K562 (cell line): ENCODE data around the gene ZNF860. TPM values are rescaled to one million over a fixed set of nuclear protein-coding genes. Genes with fewer than 3 reads are reported as not detected.

Experiments used
- ATAC-seq: fragments of 200-7000 bp; cut with Tn5 transposase; 3 replicates; pipeline ENCODE4 v1.9.1; 2020; ENCODE audit warnings: moderate library complexity
- BruUV-seq: library from RNA; stranded (reverse); fragments of 400-500 nt; replicated peaks from 2 replicates; lab custom pipeline; 2021; lab: Mats Ljungman, UMichigan
- CTCF ChIA-PET: fragments of 300-600 bp; formaldehyde crosslinking; extraction: SDS; loops from one replicate; lab custom pipeline; 2021; ENCODE audit warnings: low intra/inter-chr PET ratio; lab: Yijun Ruan, JAX
- POLR2A ChIA-PET: fragments of 300-600, 350-650 bp; sonication (Branson Sonifier 250); formaldehyde crosslinking; extraction: SDS; loops from one replicate; lab custom pipeline; 2021; ENCODE audit warnings: antibody characterized with exemption, inconsistent platforms; lab: Yijun Ruan, JAX
- DNase-seq, 4 experiments: peaks; one replicate each; pipeline versions ENCODE4 v3.0.0 to v3.0.0-alpha.2; 2011 to 2018; ENCODE audit warnings: low spot score in 3 of 4, mixed read lengths in 3 of 4; ENCODE audit errors: extremely low read depth in 1 of 4
- FAIRE-seq: peaks from 2 replicates; lab custom pipeline; 2011; peaks lifted over from hg19 to GRCh38; lab: Jason Lieb, UNC
- H2AFZ ChIP-seq: 2 replicates; pipeline ENCODE4 v1.6.0; 2011; ENCODE audit warnings: low read depth, low read length, control low read depth, inconsistent platforms
- H3K27ac ChIP-seq: fragments of 200-600 bp; 3 replicates; pipeline ENCODE4 v1.8.0; 2011; ENCODE audit warnings: low read depth, mild to moderate bottlenecking, control low read depth, inconsistent platforms, low read length, moderate library complexity, mixed read lengths; ENCODE audit errors: extremely low read depth
- H3K27me3 ChIP-seq, 2 experiments: fragments of 300-600 bp in 1 of 2; 2 replicates in 1 of 2; 3 replicates in 1 of 2; pipeline versions ENCODE4 v1.6.0 to v1.8.0; 2011; ENCODE audit warnings: inconsistent platforms in 2 of 2, low read length in 2 of 2, mild to moderate bottlenecking in 1 of 2, mixed read lengths in 1 of 2, moderate library complexity in 1 of 2; ENCODE audit not compliant: control insufficient read depth in 2 of 2, insufficient read depth in 2 of 2
- H3K36me3 ChIP-seq: fragments of 300-600 bp; 3 replicates; pipeline ENCODE4 v1.8.0; 2011; ENCODE audit warnings: mild to moderate bottlenecking, low read length, inconsistent platforms; ENCODE audit not compliant: control insufficient read depth, insufficient read depth
- H3K4me1 ChIP-seq, 2 experiments: fragments of 200-600 bp in 1 of 2; replicated peaks in 1 of 2; 2 replicates in 1 of 2; 3 replicates in 1 of 2; pipeline versions ENCODE4 v1.5.1 to v1.8.0; 2011; ENCODE audit warnings: inconsistent platforms in 2 of 2, low read length in 2 of 2, mild to moderate bottlenecking in 1 of 2, mixed read lengths in 1 of 2, moderate library complexity in 1 of 2; ENCODE audit not compliant: control insufficient read depth in 2 of 2, insufficient read depth in 2 of 2
- H3K4me2 ChIP-seq: 2 replicates; pipeline ENCODE4 v1.6.1; 2011; ENCODE audit warnings: low read length, control low read depth, inconsistent platforms, mixed read lengths; ENCODE audit not compliant: insufficient read depth
- H3K4me3 ChIP-seq: fragments of 200-600 bp; sonication (generic), shearing (Covaris generic); 2 replicates; pipeline ENCODE4 v1.5.1; 2016; ENCODE audit warnings: control low read depth, inconsistent platforms
- H3K79me2 ChIP-seq: fragments of 200-600 bp; 3 replicates; pipeline ENCODE4 v1.8.0; 2011; ENCODE audit warnings: low read length, inconsistent platforms; ENCODE audit not compliant: control insufficient read depth, insufficient read depth
- H3K9ac ChIP-seq, 2 experiments: 2 replicates each; pipeline versions ENCODE4 v1.6.0 to v1.6.1; 2011; ENCODE audit warnings: low read depth in 2 of 2, low read length in 2 of 2, control low read depth in 1 of 2, inconsistent platforms in 1 of 2, mild to moderate bottlenecking in 1 of 2, mixed read lengths in 1 of 2; ENCODE audit not compliant: insufficient read depth in 1 of 2
- H3K9me1 ChIP-seq: one replicate; pipeline ENCODE4 v1.6.0; 2011; ENCODE audit warnings: inconsistent platforms, mild to moderate bottlenecking, low read length, moderate library complexity; ENCODE audit not compliant: control insufficient read depth, insufficient read depth
- H3K9me3 ChIP-seq: replicated peaks from 2 replicates; pipeline ENCODE4 v1.5.1; 2011; ENCODE audit warnings: low read depth, low read length, inconsistent platforms; ENCODE audit not compliant: control insufficient read depth, insufficient read depth
- H4K20me1 ChIP-seq: replicated peaks from 2 replicates; pipeline ENCODE4 v1.6.1; 2011; ENCODE audit warnings: low read length, inconsistent platforms, mixed read lengths; ENCODE audit not compliant: control insufficient read depth, insufficient read depth
- FOXJ3 ChIP-seq: sonication (generic); formaldehyde crosslinking; IDR thresholded peaks from 2 replicates; pipeline ENCODE4 v1.4.0; 2020; ENCODE audit warnings: mild to moderate bottlenecking, missing genetic modification reagents
- KLF16 ChIP-seq: IDR thresholded peaks from 2 replicates; pipeline ENCODE4 v1.6.1; 2016; ENCODE audit warnings: antibody characterized with exemption
- RBM34 ChIP-seq: fragments of 200-400 bp; formaldehyde crosslinking; IDR thresholded peaks from 2 replicates; pipeline ENCODE4 v1.6.1; 2018; ENCODE audit warnings: low read length, borderline replicate concordance; ENCODE audit not compliant: insufficient read depth
- ZNF23 ChIP-seq: fragments of 250-450 bp; sonication (Bioruptor Pico); IDR thresholded peaks from 2 replicates; pipeline ENCODE4 v1.4.0; 2020; ENCODE audit warnings: mild to moderate bottlenecking
- WGBS: fragments of 100-300 bp; shearing (Covaris generic); methylation state at CpG from one replicate; pipeline ENCODE4 v1.1.6; 2016; ENCODE audit warnings: low coverage, mixed read lengths; ENCODE audit not compliant: insufficient coverage; ENCODE audit errors: missing lambda C conversion rate; 5-methylcytosine and 5-hydroxymethylcytosine counted together
- in situ Hi-C: fragments of 300-500 bp; cut with MboI; formaldehyde crosslinking; loops from 4 replicates; pipeline ENCODE4 v1.15.0; 2018; ENCODE audit warnings: inconsistent platforms, mixed read lengths
- intact Hi-C: fragments of 100-400 bp; cut with micrococcal nuclease; formaldehyde crosslinking; loops from 2 replicates; pipeline ENCODE4 v1.14.2; 2022
- polyA plus RNA-seq, 8 experiments: library from polyadenylated mRNA; depleted of rRNA in 4 of 8; stranded (reverse) in 5 of 8; unstranded in 3 of 8; fragments of >200 nt; fragmentation: Nextera tagmentation in 2 of 8; fragmentation: Illumina TruSeq in 1 of 8; extraction: Ambion mirVana in 2 of 8; extraction: Trizol in 1 of 8; gene quantifications; 2 replicates each; pipeline versions ENCODE4 v1.2.1 to v1.2.3, GENCODE V29; 2011 to 2014; ENCODE audit warnings: inconsistent platforms in 1 of 8, missing spikeins in 1 of 8
- total RNA-seq, 7 experiments: library from RNA; depleted of rRNA in 6 of 7; stranded (reverse); fragments of >200 nt in 6 of 7; fragmentation: Illumina TruSeq in 2 of 7; extraction: Trizol in 2 of 7; gene quantifications; 2 replicates each; pipeline versions ENCODE4 v1.2.1 to v1.2.3, GENCODE V29; 2011 to 2021; ENCODE audit warnings: low replicate concordance in 1 of 7
- TF ChIP-seq, protein P1 (sequence below): fragments of 450-650 bp; IDR thresholded peaks from 2 replicates; pipeline ENCODE4 v1.6.1; 2016

Gene ZNF860
- total and polyA plus RNA-seq, 9 of the 15 experiments (the other 6 are each of a cell fraction or from before 2014, with no cell fraction given): not detected

- Histone ChIP-seq H3K4me2 (no peak overlapping the region), H3K4me3 (no peak overlapping the region), H3K27me3 (peaks cover 16 to 29% of the 10 kb centered on the region in 2 experiments; a peak in 4 of 5 replicates), H3K79me2 (no peaks in the 10 kb centered on the region), H3K9me3 (no peaks in the 10 kb centered on the region), H3K9me1 (no peaks in the 10 kb centered on the region), H3K4me1 (peaks cover 0 to 14% of the 10 kb centered on the region in 2 experiments; a peak in 2 of 5 replicates), H3K27ac (no peak overlapping the region), H4K20me1 (no peaks in the 10 kb centered on the region; the same call in 1 of the 2 replicates), H2AFZ (no peak overlapping the region), H3K36me3 (no peaks in the 10 kb centered on the region), H3K9ac (no peak overlapping the region)
- ATAC-seq: no peak
- no TSS peak for BruUV-seq
- in situ Hi-C loops: no loop called here
- intact Hi-C loops: no loop called here
- FAIRE-seq: no peak
- DNase-seq: no peak
- ChIA-PET POLR2A (no interaction called here), CTCF (no interaction called here)
- under 1% methylated on average over 5 of the region's 5 CpGs for WGBS
- TF ChIP-seq, protein P1, sequence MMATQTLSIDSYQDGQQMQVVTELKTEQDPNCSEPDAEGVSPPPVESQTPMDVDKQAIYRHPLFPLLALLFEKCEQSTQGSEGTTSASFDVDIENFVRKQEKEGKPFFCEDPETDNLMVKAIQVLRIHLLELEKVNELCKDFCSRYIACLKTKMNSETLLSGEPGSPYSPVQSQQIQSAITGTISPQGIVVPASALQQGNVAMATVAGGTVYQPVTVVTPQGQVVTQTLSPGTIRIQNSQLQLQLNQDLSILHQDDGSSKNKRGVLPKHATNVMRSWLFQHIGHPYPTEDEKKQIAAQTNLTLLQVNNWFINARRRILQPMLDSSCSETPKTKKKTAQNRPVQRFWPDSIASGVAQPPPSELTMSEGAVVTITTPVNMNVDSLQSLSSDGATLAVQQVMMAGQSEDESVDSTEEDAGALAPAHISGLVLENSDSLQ: no peak
- TF ChIP-seq KLF16 (no peak), ZNF23 (CRISPR knock-in tag) (no peak), RBM34 (no peak), FOXJ3 (CRISPR knock-in tag) (no peak)
Observed at GRCh38 chr3:31979001-31979697, 2.4 kb upstream of the ZNF860 start.
